ENCODE results near the gene PIP4P1.

The PIP4P1 gene

DNA sequence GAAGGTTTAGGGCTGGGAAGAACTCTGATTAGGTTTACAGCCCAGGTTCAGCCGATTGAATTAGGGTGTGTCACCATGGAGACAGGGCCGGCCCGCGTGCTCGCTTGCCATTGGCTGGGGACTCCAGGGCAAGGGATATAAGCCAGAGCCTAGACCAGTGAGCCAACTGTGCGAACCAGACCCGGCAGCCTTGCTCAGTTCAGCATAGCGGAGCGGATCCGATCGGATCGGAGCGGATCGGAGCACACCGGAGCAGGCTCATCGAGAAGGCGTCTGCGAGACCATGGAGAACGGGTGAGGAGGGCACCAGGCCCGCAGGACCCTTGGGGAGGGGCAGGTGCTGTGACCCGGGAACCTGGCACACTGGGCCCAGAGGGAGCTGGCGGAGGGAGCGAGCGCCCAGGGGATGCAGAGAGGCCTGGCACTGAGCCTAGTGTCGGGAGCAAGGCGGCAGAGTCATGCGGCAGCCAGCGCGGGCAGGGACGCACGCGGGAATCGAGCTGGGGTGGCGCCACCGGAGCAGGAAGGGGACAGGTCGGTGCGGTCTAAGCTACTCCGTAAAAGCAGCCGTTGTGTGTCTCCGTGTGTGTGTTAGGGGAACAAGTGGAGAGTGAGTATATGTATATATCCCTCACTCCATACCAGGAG is 8.1 kb upstream of the PIP4P1 start, which contains the start of gene PNP (continued):
- TF ChIP-seq ZNF148 (tag by site-specific recombination; IDR thresholded peaks at IDR 0.05; ENCODE audit: borderline replicate concordance) (no peak), ZNF555 (tag by site-specific recombination; conservative IDR thresholded peaks at IDR 0.05) (no peak), REPIN1 (tag by site-specific recombination; IDR thresholded peaks at IDR 0.05; ENCODE audit: low read depth) (peak; percentile 73; the same call in 1 of the 2 replicates), ZNF549 (tag by site-specific recombination; IDR thresholded peaks at IDR 0.05) (no peak; the same call in 1 of the 2 replicates), ZNF19 (tag by site-specific recombination; IDR thresholded peaks at IDR 0.05; ENCODE audit: low read depth) (no peak), ZNF18 (tag by site-specific recombination; IDR thresholded peaks at IDR 0.05) (peak; percentile 52), INSM2 (tag by site-specific recombination; IDR thresholded peaks at IDR 0.05) (0 out of 2 replicates have a peak, but pooled peaks have one; percentile 59), ZFP41 (tag by site-specific recombination; IDR thresholded peaks at IDR 0.05; ENCODE audit: borderline replicate concordance) (no peak), ZNF37A (tag by site-specific recombination; IDR thresholded peaks at IDR 0.05) (no peak), ZBTB20 (tag by site-specific recombination; IDR thresholded peaks at IDR 0.05) (peak; percentile 86), ZNF266 (tag by site-specific recombination; IDR thresholded peaks at IDR 0.05; ENCODE audit: low read depth) (no peak), ZBTB48 (tag by site-specific recombination; IDR thresholded peaks at IDR 0.05) (peak; percentile 89), KLF1 (tag by site-specific recombination; IDR thresholded peaks at IDR 0.05) (peak; percentile 36; the same call in 1 of the 2 replicates), ZBTB11 (tag by site-specific recombination; conservative IDR thresholded peaks at IDR 0.05; ENCODE audit: low read depth) (no peak; the same call in 1 of the 2 replicates), ZNF24 (tag by site-specific recombination; IDR thresholded peaks at IDR 0.05) (peak; percentile 89), ZNF2 (tag by site-specific recombination; IDR thresholded peaks at IDR 0.05) (peak; percentile 98), ZNF600 (tag by site-specific recombination; IDR thresholded peaks at IDR 0.05) (peak; percentile 99), GFI1B (tag by site-specific recombination; IDR thresholded peaks at IDR 0.05) (0 out of 2 replicates have a peak, but pooled peaks have one; percentile 4), ZNF248 (tag by site-specific recombination; IDR thresholded peaks at IDR 0.05) (no peak)
- TF ChIP-seq, protein P1, sequence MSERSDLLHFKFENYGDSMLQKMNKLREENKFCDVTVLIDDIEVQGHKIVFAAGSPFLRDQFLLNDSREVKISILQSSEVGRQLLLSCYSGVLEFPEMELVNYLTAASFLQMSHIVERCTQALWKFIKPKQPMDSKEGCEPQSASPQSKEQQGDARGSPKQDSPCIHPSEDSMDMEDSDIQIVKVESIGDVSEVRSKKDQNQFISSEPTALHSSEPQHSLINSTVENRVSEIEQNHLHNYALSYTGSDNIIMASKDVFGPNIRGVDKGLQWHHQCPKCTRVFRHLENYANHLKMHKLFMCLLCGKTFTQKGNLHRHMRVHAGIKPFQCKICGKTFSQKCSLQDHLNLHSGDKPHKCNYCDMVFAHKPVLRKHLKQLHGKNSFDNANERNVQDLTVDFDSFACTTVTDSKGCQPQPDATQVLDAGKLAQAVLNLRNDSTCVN (tag by site-specific recombination; optimal IDR thresholded peaks at IDR 0.05): peak; percentile 75
- TF ChIP-seq, protein P2, sequence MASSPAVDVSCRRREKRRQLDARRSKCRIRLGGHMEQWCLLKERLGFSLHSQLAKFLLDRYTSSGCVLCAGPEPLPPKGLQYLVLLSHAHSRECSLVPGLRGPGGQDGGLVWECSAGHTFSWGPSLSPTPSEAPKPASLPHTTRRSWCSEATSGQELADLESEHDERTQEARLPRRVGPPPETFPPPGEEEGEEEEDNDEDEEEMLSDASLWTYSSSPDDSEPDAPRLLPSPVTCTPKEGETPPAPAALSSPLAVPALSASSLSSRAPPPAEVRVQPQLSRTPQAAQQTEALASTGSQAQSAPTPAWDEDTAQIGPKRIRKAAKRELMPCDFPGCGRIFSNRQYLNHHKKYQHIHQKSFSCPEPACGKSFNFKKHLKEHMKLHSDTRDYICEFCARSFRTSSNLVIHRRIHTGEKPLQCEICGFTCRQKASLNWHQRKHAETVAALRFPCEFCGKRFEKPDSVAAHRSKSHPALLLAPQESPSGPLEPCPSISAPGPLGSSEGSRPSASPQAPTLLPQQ (tag by site-specific recombination; IDR thresholded peaks at IDR 0.05): peak; percentile 95
- TF ChIP-seq, protein P3, sequence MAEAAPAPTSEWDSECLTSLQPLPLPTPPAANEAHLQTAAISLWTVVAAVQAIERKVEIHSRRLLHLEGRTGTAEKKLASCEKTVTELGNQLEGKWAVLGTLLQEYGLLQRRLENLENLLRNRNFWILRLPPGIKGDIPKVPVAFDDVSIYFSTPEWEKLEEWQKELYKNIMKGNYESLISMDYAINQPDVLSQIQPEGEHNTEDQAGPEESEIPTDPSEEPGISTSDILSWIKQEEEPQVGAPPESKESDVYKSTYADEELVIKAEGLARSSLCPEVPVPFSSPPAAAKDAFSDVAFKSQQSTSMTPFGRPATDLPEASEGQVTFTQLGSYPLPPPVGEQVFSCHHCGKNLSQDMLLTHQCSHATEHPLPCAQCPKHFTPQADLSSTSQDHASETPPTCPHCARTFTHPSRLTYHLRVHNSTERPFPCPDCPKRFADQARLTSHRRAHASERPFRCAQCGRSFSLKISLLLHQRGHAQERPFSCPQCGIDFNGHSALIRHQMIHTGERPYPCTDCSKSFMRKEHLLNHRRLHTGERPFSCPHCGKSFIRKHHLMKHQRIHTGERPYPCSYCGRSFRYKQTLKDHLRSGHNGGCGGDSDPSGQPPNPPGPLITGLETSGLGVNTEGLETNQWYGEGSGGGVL (tag by site-specific recombination; IDR thresholded peaks at IDR 0.05): peak; percentile 65
- TF ChIP-seq, protein P4, sequence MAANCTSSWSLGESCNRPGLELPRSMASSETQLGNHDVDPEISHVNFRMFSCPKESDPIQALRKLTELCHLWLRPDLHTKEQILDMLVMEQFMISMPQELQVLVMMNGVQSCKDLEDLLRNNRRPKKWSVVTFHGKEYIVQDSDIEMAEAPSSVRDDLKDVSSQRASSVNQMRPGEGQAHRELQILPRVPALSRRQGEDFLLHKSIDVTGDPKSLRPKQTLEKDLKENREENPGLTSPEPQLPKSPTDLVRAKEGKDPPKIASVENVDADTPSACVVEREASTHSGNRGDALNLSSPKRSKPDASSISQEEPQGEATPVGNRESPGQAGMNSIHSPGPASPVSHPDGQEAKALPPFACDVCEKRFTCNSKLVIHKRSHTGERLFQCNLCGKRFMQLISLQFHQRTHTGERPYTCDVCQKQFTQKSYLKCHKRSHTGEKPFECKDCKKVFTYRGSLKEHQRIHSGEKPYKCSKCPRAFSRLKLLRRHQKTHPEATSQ (tag by site-specific recombination; IDR thresholded peaks at IDR 0.05): peak; percentile 76
